Mesenchymal stem cell (in vitro differentiated cells and primary cell): Measurements from ENCODE around the gene ECI1.

Experiments
- DNase-seq: peaks from one replicate; pipeline ENCODE4 v3.0.0-alpha.2; 2013
- H2AFZ ChIP-seq: one replicate; pipeline ENCODE4 v1.6.1; 2013; ENCODE audit warnings: low read depth, mild to moderate bottlenecking, control low read depth, inconsistent platforms, low read length, moderate library complexity
- H2AK5ac ChIP-seq: 2 replicates; pipeline ENCODE4 v1.6.1; 2013; ENCODE audit warnings: low read length, moderate library complexity, mild to moderate bottlenecking, inconsistent platforms; ENCODE audit not compliant: severe bottlenecking
- H2BK120ac ChIP-seq: one replicate; pipeline ENCODE4 v1.6.1; 2013; ENCODE audit warnings: low read depth, mild to moderate bottlenecking, inconsistent platforms, low read length, moderate library complexity
- H2BK12ac ChIP-seq, 2 experiments: one replicate each; pipeline ENCODE4 v1.6.1; 2013; ENCODE audit warnings: inconsistent platforms in 2 of 2, low read length in 2 of 2, mild to moderate bottlenecking in 2 of 2, moderate library complexity in 2 of 2, control low read depth in 1 of 2
- H2BK15ac ChIP-seq: one replicate; pipeline ENCODE4 v1.6.1; 2013; ENCODE audit warnings: mild to moderate bottlenecking, low read depth, inconsistent platforms; ENCODE audit not compliant: poor library complexity, severe bottlenecking
- H2BK5ac ChIP-seq: 2 replicates; pipeline ENCODE4 v1.6.1; 2013; ENCODE audit warnings: low read depth, mild to moderate bottlenecking, low read length, control low read depth, inconsistent platforms; ENCODE audit not compliant: poor library complexity, severe bottlenecking
- H3K14ac ChIP-seq, 2 experiments: one replicate each; pipeline ENCODE4 v1.6.1; 2013; ENCODE audit warnings: inconsistent platforms in 2 of 2, low read length in 2 of 2, control low read depth in 1 of 2, mild to moderate bottlenecking in 1 of 2, moderate library complexity in 1 of 2
- H3K18ac ChIP-seq, 2 experiments: one replicate each; pipeline ENCODE4 v1.6.1; 2013; ENCODE audit warnings: inconsistent platforms in 2 of 2, low read length in 2 of 2, control low read depth in 1 of 2, low read depth in 1 of 2, mild to moderate bottlenecking in 1 of 2
- H3K23ac ChIP-seq, 2 experiments: one replicate each; pipeline ENCODE4 v1.6.1; 2013; ENCODE audit warnings: inconsistent platforms in 2 of 2, low read length in 2 of 2, mild to moderate bottlenecking in 2 of 2, moderate library complexity in 2 of 2, control low read depth in 1 of 2
- H3K27ac ChIP-seq: 2 replicates; pipeline ENCODE4 v1.5.1; 2013; ENCODE audit warnings: mild to moderate bottlenecking, moderate library complexity, low read length, control low read depth, inconsistent platforms; ENCODE audit not compliant: poor library complexity, severe bottlenecking
- H3K27me3 ChIP-seq, 2 experiments: 2 replicates each; pipeline versions ENCODE4 v1.6.1 to v1.7.0; 2013; ENCODE audit warnings: low read length in 2 of 2, mild to moderate bottlenecking in 2 of 2, moderate library complexity in 2 of 2, control low read depth in 1 of 2, inconsistent platforms in 1 of 2; ENCODE audit not compliant: control insufficient read depth in 1 of 2, insufficient read depth in 1 of 2
- H3K36me3 ChIP-seq, 2 experiments: 2 replicates each; pipeline versions ENCODE4 v1.6.1 to v1.7.0; 2013; ENCODE audit warnings: low read length in 2 of 2, control low read depth in 1 of 2, inconsistent platforms in 1 of 2, low read depth in 1 of 2, mild to moderate bottlenecking in 1 of 2; ENCODE audit not compliant: insufficient read depth in 2 of 2, control insufficient read depth in 1 of 2
- H3K4ac ChIP-seq, 2 experiments: one replicate each; pipeline ENCODE4 v1.6.1; 2013; ENCODE audit warnings: inconsistent platforms in 2 of 2, low read length in 2 of 2, mild to moderate bottlenecking in 2 of 2, moderate library complexity in 2 of 2, control low read depth in 1 of 2, low read depth in 1 of 2
- H3K4me1 ChIP-seq: 2 replicates; pipeline ENCODE4 v1.6.1; 2013; ENCODE audit warnings: low read depth, low read length, control low read depth; ENCODE audit not compliant: control insufficient read depth, insufficient read depth
- H3K4me2 ChIP-seq: 2 replicates; pipeline ENCODE4 v1.6.1; 2013; ENCODE audit warnings: low read length, mild to moderate bottlenecking, inconsistent platforms; ENCODE audit not compliant: poor library complexity, severe bottlenecking
- H3K4me3 ChIP-seq, 2 experiments: 2 replicates each; pipeline versions ENCODE4 v1.5.1 to v1.7.0; 2013; ENCODE audit warnings: low read length in 2 of 2, mild to moderate bottlenecking in 2 of 2, control low read depth in 1 of 2, low read depth in 1 of 2; ENCODE audit not compliant: insufficient read depth in 1 of 2
- H3K79me1 ChIP-seq: replicated peaks from 2 replicates; pipeline ENCODE4 v1.6.1; 2013; ENCODE audit warnings: mild to moderate bottlenecking, control low read depth, low read length, inconsistent platforms; ENCODE audit not compliant: poor library complexity, severe bottlenecking
- H3K9ac ChIP-seq: 2 replicates; pipeline ENCODE4 v1.7.0; 2013; ENCODE audit warnings: mild to moderate bottlenecking, low read length, moderate library complexity
- H3K9me3 ChIP-seq: 2 replicates; pipeline ENCODE4 v1.7.0; 2013; ENCODE audit warnings: mild to moderate bottlenecking, low read length; ENCODE audit not compliant: control insufficient read depth
- H4K8ac ChIP-seq: one replicate; pipeline ENCODE4 v1.6.1; 2013; ENCODE audit warnings: inconsistent platforms, mild to moderate bottlenecking, low read length, moderate library complexity
- H4K91ac ChIP-seq: one replicate; pipeline ENCODE4 v1.6.1; 2013; ENCODE audit warnings: mild to moderate bottlenecking, low read length, inconsistent platforms
- WGBS: methylation state at CpG from one replicate; pipeline ENCODE4 v1.1.7; 2013; ENCODE audit warnings: mixed read lengths; 5-methylcytosine and 5-hydroxymethylcytosine counted together

ECI1 gene

GRCh38 chr16:2282866-2283555, 31.6 kb upstream of the ECI1 start:
- H2BK15ac ChIP-seq, result no peak overlapping the region
- H3K9me3 ChIP-seq, result no peaks in the 10 kb centered on the region
- no peak overlapping the region for H3K4ac ChIP-seq
- no peak overlapping the region for H2AFZ ChIP-seq
- no peak overlapping the region for H3K4me2 ChIP-seq
- no peaks in the 10 kb centered on the region for H3K36me3 ChIP-seq
- H3K14ac ChIP-seq, result no peak overlapping the region
- no peaks in the 10 kb centered on the region for H3K4me1 ChIP-seq
- no peaks in the 10 kb centered on the region for H3K79me1 ChIP-seq
- no peak overlapping the region for H4K91ac ChIP-seq
- H2AK5ac ChIP-seq, result no peak overlapping the region
- H3K18ac ChIP-seq, result no peak overlapping the region
- H3K4me3 ChIP-seq, result no peak overlapping the region
- H2BK5ac ChIP-seq, result no peak overlapping the region
- 83% methylated on average over 22 of the region's 26 CpGs for WGBS
- no peak overlapping the region for H3K23ac ChIP-seq
- no peak overlapping the region for H2BK12ac ChIP-seq
- H3K9ac ChIP-seq, result no peak overlapping the region
- no peak overlapping the region for H4K8ac ChIP-seq
- H3K27ac ChIP-seq, result no peak overlapping the region
- DNase-seq, result no peak
- peaks cover 12 to 74% of the 10 kb centered on the region in 2 experiments for H3K27me3 ChIP-seq
- no peak overlapping the region for H2BK120ac ChIP-seq

- no peak overlapping the region for H3K9ac ChIP-seq
- no peak overlapping the region for H3K14ac ChIP-seq
- H3K79me1 ChIP-seq, result no peaks in the 10 kb centered on the region
- no peaks in the 10 kb centered on the region for H3K36me3 ChIP-seq
- no peak overlapping the region for H2AFZ ChIP-seq
- no peak overlapping the region for H4K8ac ChIP-seq
- 60% methylated on average over 4 of the region's 5 CpGs for WGBS
- H3K9me3 ChIP-seq, result no peaks in the 10 kb centered on the region
- H3K4ac ChIP-seq, result no peak overlapping the region
- no peak overlapping the region for H4K91ac ChIP-seq
- H3K27ac ChIP-seq, result no peak overlapping the region
- H3K23ac ChIP-seq, result no peak overlapping the region
- H2BK12ac ChIP-seq, result no peak overlapping the region
- no peak overlapping the region for H2BK15ac ChIP-seq
- H3K4me2 ChIP-seq, result no peak overlapping the region
- H2BK5ac ChIP-seq, result no peak overlapping the region
- no peaks in the 10 kb centered on the region for H3K4me1 ChIP-seq
- no peak overlapping the region for H3K18ac ChIP-seq
- H3K27me3 ChIP-seq, result peaks cover 15 to 77% of the 10 kb centered on the region in 2 experiments
- DNase-seq, result no peak
- H2AK5ac ChIP-seq, result no peak overlapping the region
- no peak overlapping the region for H3K4me3 ChIP-seq
- H2BK120ac ChIP-seq, result no peak overlapping the region
Observed at GRCh38 chr16:2282262-2282661, 30.9 kb upstream of the ECI1 start.

- H3K4me1 ChIP-seq, result no peaks in the 10 kb centered on the region
- no peak overlapping the region for H3K14ac ChIP-seq
- no peak overlapping the region for H3K9ac ChIP-seq
- no peak for DNase-seq
- no peak overlapping the region for H3K4me2 ChIP-seq
- H2AFZ ChIP-seq, result no peak overlapping the region
- no peak overlapping the region for H2BK15ac ChIP-seq
- H3K79me1 ChIP-seq, result no peaks in the 10 kb centered on the region
- no peak overlapping the region for H2BK5ac ChIP-seq
- no peak overlapping the region for H3K23ac ChIP-seq
- no peak overlapping the region for H4K8ac ChIP-seq
- H3K27me3 ChIP-seq, result peaks cover 25 to 77% of the 10 kb centered on the region in 2 experiments
- H2BK120ac ChIP-seq, result no peak overlapping the region
- no peaks in the 10 kb centered on the region for H3K36me3 ChIP-seq
- H3K18ac ChIP-seq, result no peak overlapping the region
- no peaks in the 10 kb centered on the region for H3K9me3 ChIP-seq
- H3K4me3 ChIP-seq, result no peak overlapping the region
- 88% methylated on average over 24 of the region's 24 CpGs for whole genome bisulfite sequencing
- no peak overlapping the region for H2BK12ac ChIP-seq
- no peak overlapping the region for H3K27ac ChIP-seq
- H4K91ac ChIP-seq, result no peak overlapping the region
- no peak overlapping the region for H2AK5ac ChIP-seq
- no peak overlapping the region for H3K4ac ChIP-seq
Observed at GRCh38 chr16:2280981-2281542, 29.7 kb upstream of the ECI1 start.

- WGBS, result 89% methylated on average over 8 of the region's 8 CpGs
Observed at GRCh38 chr16:2280461-2280860, 29.1 kb upstream of the ECI1 start.

More at GRCh38 chr16:2280461-2280860, 29.1 kb upstream of the ECI1 start:
- Histone ChIP-seq H4K91ac (no peak overlapping the region), H3K9ac (no peak overlapping the region), H2BK12ac (no peak overlapping the region), H3K36me3 (no peaks in the 10 kb centered on the region), H3K4ac (no peak overlapping the region), H3K79me1 (no peaks in the 10 kb centered on the region), H3K14ac (no peak overlapping the region), H4K8ac (no peak overlapping the region), H3K4me1 (peaks cover 2% of the 10 kb centered on the region), H3K27ac (no peak overlapping the region), H3K9me3 (no peaks in the 10 kb centered on the region), H2BK5ac (no peak overlapping the region), H3K27me3 (peaks cover 31 to 80% of the 10 kb centered on the region in 2 experiments), H2AK5ac (no peak overlapping the region), H3K23ac (no peak overlapping the region), H3K18ac (no peak overlapping the region), H2BK120ac (no peak overlapping the region), H2AFZ (no peak overlapping the region), H3K4me3 (no peak overlapping the region), H3K4me2 (no peak overlapping the region), H2BK15ac (no peak overlapping the region)
- no peak for DNase-seq
